ENCODE results near the gene ESRP2. TPM values are rescaled to one million over a fixed set of nuclear protein-coding genes. Genes with fewer than 3 reads are reported as not detected.

Gene ESRP2
- total RNA-seq = under 1 TPM in 1 of 2 experiments, not detected in 1; 0.86 TPM

DNA sequence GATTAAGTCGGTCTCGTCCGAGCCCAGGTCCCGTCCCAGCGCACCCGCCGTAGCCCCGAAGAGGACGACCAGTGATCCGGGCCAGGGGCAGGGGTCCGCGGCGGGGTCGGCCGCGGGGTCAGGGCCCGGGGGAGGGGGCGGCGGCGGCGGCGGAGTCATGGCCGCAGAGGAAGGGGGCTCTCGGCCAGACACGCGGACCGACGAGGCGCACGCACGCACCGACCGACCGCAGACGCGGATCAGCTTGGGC lies at the start of gene ESRP2:
Gene ESRP2, minus strand, starts transcription at position 241 of the 250 bp plus-strand sequence. Its CDS starts 82 bp downstream, at position 159.
- DNase-seq (no peak), ATAC-seq (ENCODE audit: low read depth) (no peak)
- H3K27ac Mint-ChIP-seq = peak within 1 kb of the TSS; percentile 72
- H3K27me3 Mint-ChIP-seq = no peaks in the 10 kb centered on the region
- POLR2A ChIA-PET = interaction anchor here (0.8 kb wide), 1 partner anchor 24 kb away, joined by 3 read pairs; no protein-coding TSS in a partner anchor
- peaks cover 25% of the 10 kb centered on the region for H3K4me1 Mint-ChIP-seq
- H3K36me3 Mint-ChIP-seq = no peaks in the 10 kb centered on the region
- no peaks in the 10 kb centered on the region for H3K9me3 Mint-ChIP-seq
- peak within 1 kb of the TSS; percentile 97 for H3K4me3 Mint-ChIP-seq

DNA sequence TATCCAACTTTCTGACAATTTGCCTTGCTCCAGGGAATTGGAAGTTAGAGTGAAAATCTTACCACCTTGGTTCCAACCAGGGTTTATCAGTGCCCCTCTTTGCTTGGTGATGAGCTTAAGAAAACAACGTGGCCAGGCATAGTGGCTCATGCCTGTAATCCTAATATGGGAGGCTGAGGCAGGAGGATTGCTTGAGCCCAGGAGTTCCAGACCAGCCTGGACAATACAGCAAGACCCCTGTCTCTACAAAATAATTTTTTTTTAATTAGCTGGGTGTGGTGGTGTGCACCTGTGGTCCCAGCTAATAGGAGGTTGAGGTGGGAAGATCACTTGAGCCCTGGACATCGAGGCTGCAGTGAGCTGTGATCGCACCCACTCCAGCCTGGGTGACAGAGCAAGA lies 49.8 kb upstream of the ESRP2 start:
- Mint-ChIP-seq H3K4me1 (peaks cover 78% of the 10 kb centered on the region), H3K27me3 (no peaks in the 10 kb centered on the region), H3K36me3 (peaks cover 35% of the 10 kb centered on the region), H3K9me3 (no peaks in the 10 kb centered on the region), H3K27ac (peak overlapping the region; percentile 90), H3K4me3 (peak overlapping the region; percentile 83)
- DNase-seq = no peak
- POLR2A ChIA-PET = interaction anchor here (0.7 to 10.4 kb wide), 12 partner anchors 14 to 1324 kb away, joined by 3 to 297 read pairs (median 4); partner anchors contain the start of genes CES3, PLA2G15, PRMT7 and SLC7A6
- ATAC-seq (ENCODE audit: low read depth) = no peak

DNA sequence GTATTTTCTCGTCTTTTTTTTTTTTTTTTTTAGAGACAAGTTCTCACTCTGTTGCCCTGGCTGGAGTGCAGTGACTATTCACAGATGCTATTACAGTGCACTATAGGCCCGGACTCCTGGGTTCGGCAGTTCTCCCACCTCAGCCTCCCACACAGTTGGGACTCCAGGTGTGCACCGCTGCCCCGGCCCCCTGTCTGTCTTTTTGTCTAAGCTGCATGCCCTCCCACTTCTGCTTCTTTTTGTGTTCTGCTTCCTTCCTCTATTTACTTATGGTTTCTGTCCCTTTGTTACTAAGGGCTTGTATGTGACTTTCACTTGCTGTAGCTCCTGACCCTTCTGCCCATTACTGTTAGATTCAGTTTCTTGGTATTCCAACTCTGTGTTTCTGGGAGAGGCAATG lies 48.9 kb upstream of the ESRP2 start:
- no peaks in the 10 kb centered on the region for H3K9me3 Mint-ChIP-seq
- no peaks in the 10 kb centered on the region for H3K27me3 Mint-ChIP-seq
- H3K36me3 Mint-ChIP-seq = peaks cover 38% of the 10 kb centered on the region
- H3K4me1 Mint-ChIP-seq = peaks cover 74% of the 10 kb centered on the region
- POLR2A ChIA-PET = interaction anchor here (0.7 to 10.4 kb wide), 8 partner anchors 10 to 55 kb away, joined by 3 to 297 read pairs (median 6); partner anchors contain the start of genes PLA2G15, PRMT7, SLC7A6 and SLC7A6OS
- peak overlapping the region; percentile 90 for H3K27ac Mint-ChIP-seq
- DNase-seq (no peak), ATAC-seq (ENCODE audit: low read depth) (no peak)
- peak overlapping the region; percentile 83 for H3K4me3 Mint-ChIP-seq

DNA sequence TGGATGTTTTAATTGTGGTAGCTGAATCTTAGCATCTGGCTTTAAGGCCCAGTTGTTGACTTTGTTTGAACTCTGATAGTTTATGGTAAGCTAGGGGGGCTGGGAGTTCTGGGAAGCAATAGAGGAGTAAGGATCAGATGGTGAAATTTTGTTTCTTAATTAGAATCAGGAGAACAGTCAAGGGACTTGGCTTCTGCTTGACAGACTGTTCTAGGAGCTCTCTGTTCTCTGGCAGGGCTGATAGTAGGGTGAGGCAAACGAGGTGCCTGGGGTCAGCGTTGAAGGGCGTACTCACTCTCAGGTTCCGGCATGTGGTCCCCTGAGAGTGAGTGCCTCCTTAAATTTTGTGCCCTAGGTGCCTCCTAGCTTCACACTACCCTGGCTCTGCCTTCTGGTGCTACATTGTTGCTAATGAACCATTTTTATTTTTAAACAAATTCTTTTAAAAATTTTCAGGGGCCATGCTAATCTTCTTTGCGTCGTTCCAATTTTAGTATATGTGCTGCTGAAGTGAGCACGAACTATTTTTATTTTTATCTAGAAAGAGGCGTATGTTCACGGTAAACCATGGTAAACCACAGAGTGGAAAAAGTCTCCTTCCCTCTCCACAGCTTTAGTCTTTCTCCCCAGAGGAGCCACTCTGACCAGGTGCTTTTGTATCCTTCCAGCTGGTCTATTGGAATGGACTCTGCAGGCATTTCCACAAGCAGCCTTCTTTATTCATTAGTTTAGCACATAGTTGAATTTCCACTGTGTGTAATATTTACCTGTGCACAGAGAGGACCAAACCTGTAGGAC lies 48.1 kb upstream of the ESRP2 start:
- DNase-seq = no peak
- ATAC-seq (ENCODE audit: low read depth) = peak; percentile 38
- peaks cover 44% of the 10 kb centered on the region for H3K36me3 Mint-ChIP-seq

DNA sequence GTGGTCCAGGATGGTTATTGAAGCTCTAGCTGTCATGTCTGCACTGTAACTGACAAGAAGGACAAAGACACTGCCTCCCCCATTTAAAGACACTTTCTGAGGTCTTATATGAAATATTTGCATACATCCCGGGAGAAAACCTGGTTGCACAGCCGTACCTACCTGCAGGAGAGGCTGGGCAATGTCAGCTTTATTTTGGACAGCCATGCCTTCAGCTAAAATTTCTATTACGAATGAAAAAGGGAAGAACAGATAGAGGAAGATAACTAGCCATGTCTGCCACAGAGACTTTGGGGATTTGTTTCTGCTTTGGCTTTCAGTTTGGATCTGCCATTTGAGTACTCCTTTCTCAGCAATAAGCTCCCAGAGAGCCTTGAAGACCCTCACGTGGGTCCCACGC lies 47.4 kb upstream of the ESRP2 start:
- ATAC-seq (ENCODE audit: low read depth) (no peak), DNase-seq (no peak)
- POLR2A ChIA-PET = interaction anchor here (1.0 to 10.4 kb wide), 5 partner anchors 12 to 348 kb away, joined by 3 to 297 read pairs (median 7); partner anchors contain the start of genes PRMT7, SLC7A6 and SLC7A6OS
- no peaks in the 10 kb centered on the region for H3K27me3 Mint-ChIP-seq
- peaks cover 44% of the 10 kb centered on the region for H3K36me3 Mint-ChIP-seq
- H3K9me3 Mint-ChIP-seq = no peaks in the 10 kb centered on the region
- peak overlapping the region; percentile 90 for H3K27ac Mint-ChIP-seq
- H3K4me1 Mint-ChIP-seq = peaks cover 69% of the 10 kb centered on the region
- peak overlapping the region; percentile 83 for H3K4me3 Mint-ChIP-seq

More for the DNA sequence above, 48.1 kb upstream of the ESRP2 start:
- Mint-ChIP-seq H3K9me3 (no peaks in the 10 kb centered on the region), H3K27ac (peak overlapping the region; percentile 90), H3K4me1 (peaks cover 69% of the 10 kb centered on the region), H3K4me3 (peak overlapping the region; percentile 83), H3K27me3 (no peaks in the 10 kb centered on the region)
- POLR2A ChIA-PET = interaction anchor here (0.5 to 10.4 kb wide), 9 partner anchors 11 to 902 kb away, joined by 3 to 297 read pairs (median 4); partner anchors contain the start of genes PRMT7, SLC7A6 and SLC7A6OS

DNA sequence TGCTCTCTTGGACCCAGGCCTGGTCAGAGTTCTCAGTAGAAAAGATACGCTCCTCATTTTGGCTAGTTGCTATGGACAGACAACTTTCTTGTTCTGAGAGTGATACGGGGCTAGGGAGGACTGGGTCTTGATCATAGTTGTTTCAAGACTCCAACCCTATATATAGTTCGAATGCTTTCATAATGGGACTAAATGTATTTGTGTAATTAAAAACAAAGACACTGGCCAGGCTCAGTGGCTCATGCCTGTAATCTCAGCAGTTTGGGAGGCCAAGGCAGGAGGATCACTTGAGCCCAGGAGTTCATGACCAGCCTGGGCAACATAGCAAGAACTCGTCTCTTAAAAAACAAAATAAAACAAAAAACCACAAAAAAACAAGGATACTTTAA lies 46.1 kb upstream of the ESRP2 start:
- Mint-ChIP-seq H3K27me3 (no peaks in the 10 kb centered on the region), H3K36me3 (peaks cover 34% of the 10 kb centered on the region), H3K4me1 (peaks cover 58% of the 10 kb centered on the region), H3K27ac (peak overlapping the region; percentile 82), H3K4me3 (no peak overlapping the region), H3K9me3 (no peaks in the 10 kb centered on the region)
- POLR2A ChIA-PET = interaction anchor here (1.8 kb wide), 1 partner anchor 29 kb away, joined by 7 read pairs; the partner anchor contains the start of genes PRMT7 and SLC7A6OS
- DNase-seq (no peak), ATAC-seq (ENCODE audit: low read depth) (no peak)

DNA sequence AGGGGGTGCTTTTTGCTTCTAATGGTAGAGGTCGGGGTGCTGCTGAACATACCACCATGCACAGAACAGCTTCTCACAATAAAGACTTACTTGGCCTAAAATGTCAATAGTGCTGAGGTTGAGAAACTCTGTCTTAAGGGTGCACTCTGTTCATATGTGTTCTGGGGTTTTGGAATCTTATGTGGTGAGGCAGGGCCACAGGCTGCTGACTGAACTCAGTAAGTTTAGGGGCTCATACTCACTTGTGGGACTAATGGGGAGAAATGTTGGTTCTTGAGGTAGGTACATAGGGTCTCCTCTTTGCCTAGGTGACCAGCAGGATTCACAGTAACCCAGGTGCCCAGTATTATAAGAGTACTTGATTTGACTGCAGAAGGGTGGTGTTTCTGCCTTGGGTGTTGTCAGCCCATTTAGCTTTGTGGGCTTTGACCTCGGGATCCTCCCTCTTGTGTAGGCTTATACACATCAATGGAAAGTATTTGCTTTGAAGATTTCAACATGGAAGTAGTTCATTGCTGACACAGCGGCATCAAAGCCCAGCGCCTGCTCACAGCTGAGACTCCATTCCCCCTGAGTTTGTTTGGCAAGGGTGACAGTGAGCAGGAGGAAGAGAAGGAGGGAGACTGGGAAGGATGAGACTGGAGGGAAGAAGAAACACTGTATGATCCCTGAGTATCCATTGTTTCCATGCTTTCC lies 45.6 kb upstream of the ESRP2 start:
- Mint-ChIP-seq H3K27me3 (no peaks in the 10 kb centered on the region), H3K27ac (peak overlapping the region; percentile 82), H3K4me3 (peak overlapping the region; percentile 35), H3K36me3 (peaks cover 34% of the 10 kb centered on the region), H3K9me3 (no peaks in the 10 kb centered on the region), H3K4me1 (peaks cover 55% of the 10 kb centered on the region)
- ATAC-seq (ENCODE audit: low read depth) = peak; percentile 26
- POLR2A ChIA-PET = interaction anchor here (0.6 to 1.8 kb wide), 4 partner anchors 15 to 137 kb away, joined by 3 to 7 read pairs (median 4); partner anchors contain the start of genes PRMT7 and SLC7A6OS
- no peak for DNase-seq

DNA sequence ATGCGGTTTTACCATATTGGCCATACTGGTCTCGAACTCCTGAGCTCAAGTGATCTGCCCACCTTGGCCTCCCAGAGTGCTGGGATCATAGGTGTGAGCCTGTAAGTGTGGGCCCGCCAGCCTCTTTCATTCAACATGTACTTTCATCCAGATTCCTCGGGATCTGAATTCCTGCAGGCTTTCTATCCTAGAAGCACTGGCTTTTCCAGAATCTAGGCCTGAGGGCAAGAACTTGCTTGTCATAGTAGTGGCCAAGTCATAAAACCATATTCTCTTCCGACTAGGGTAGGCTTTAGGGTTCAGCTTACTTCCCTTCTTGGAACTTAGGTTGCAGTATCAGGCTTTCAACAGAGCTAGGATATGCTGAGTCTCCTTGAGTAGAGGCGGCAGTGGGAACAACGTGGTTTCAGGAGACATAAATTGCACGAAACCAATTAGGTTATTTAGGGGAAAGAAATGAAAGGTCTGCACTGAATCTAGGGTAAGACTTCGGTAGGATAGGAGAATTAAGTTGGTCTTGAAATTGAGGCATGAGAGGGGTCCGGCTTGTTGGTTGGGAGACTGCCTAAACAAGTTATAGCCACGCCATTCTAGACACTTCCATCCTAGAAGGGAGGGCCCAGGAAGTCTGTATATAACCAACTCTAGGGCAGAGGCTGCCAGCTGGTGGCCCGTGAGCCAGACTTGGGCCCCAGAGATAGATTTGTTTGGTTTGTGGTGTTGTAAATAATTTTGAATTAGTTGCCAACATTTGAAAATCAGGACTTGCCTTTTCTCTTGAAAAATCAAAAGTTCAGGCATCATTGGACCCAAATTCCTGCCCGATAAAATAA lies 44.0 kb upstream of the ESRP2 start:
- H3K9me3 Mint-ChIP-seq = no peaks in the 10 kb centered on the region
- H3K27ac Mint-ChIP-seq = peak overlapping the region; percentile 82
- no peak for DNase-seq
- H3K4me1 Mint-ChIP-seq = peaks cover 53% of the 10 kb centered on the region
- peak overlapping the region; percentile 41 for H3K4me3 Mint-ChIP-seq
- no peak for ATAC-seq (ENCODE audit: low read depth)
- H3K36me3 Mint-ChIP-seq = peaks cover 35% of the 10 kb centered on the region
- H3K27me3 Mint-ChIP-seq = no peaks in the 10 kb centered on the region
- POLR2A ChIA-PET = interaction anchor here (1.0 to 1.8 kb wide), 6 partner anchors 8 to 31 kb away, joined by 4 to 8 read pairs (median 6); partner anchors contain the start of genes PRMT7, SLC7A6 and SLC7A6OS

DNA sequence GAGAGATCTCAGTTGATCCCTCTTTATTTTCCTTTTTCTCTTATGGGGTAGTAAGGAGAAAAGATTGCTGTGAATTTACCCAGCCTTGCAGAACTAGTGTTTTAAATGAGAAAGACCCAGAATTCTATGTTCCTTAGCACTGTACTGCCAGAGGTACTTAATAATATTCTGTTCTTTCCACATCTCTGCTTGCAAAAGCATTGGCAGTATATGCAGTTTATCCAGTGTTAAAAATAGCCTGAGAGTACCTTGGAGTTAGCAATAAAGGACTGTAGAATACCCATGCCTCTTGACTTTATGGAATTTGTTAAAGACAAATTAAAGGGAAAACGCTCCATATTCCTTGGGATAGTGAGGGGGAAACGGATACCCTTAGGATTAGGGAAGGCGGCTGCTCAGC lies 40.3 kb upstream of the ESRP2 start:
- Mint-ChIP-seq H3K27ac (peak overlapping the region; percentile 86), H3K4me3 (peak overlapping the region; percentile 67), H3K36me3 (peaks cover 43% of the 10 kb centered on the region), H3K9me3 (no peaks in the 10 kb centered on the region), H3K27me3 (no peaks in the 10 kb centered on the region), H3K4me1 (peaks cover 51% of the 10 kb centered on the region)
- DNase-seq = no peak
- POLR2A ChIA-PET = interaction anchor here (0.6 to 17.3 kb wide), 4 partner anchors 11 to 355 kb away, joined by 7 to 297 read pairs (median 12); partner anchors contain the start of genes PRMT7, SLC7A6 and SLC7A6OS
- ATAC-seq (ENCODE audit: low read depth) = no peak

DNA sequence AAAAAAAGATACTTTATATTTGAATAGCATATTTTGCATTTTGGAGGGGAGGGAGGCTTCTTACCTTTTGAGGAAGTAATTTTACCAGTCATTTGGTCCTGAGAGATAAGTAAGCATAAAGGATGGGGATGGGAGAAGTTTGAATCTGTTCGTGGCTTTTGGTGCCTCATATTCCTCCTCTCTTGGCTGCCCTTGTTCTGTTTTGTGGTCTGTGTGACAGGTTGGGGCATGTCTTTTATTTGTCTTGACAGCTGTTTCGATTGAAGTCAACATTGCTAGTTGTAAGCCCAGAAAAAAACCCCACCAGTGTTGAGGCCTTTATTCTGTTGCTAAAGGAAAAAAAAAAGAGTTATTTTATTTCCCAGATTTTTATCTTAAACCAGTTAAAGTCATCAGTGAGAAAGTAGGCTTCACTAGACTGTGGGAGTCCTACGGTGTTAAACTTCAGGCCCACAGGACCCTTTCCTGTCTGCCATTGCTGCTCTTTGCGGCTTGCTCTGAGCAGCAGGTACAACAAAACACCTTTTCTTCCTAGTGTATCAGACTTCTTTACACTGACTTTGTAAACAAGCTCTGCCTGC lies 39.8 kb upstream of the ESRP2 start:
- Mint-ChIP-seq H3K27me3 (no peaks in the 10 kb centered on the region), H3K36me3 (peaks cover 41% of the 10 kb centered on the region), H3K27ac (peak overlapping the region; percentile 86), H3K4me1 (peaks cover 50% of the 10 kb centered on the region), H3K9me3 (no peaks in the 10 kb centered on the region), H3K4me3 (peak overlapping the region; percentile 67)
- POLR2A ChIA-PET = interaction anchor here (0.6 to 17.3 kb wide), 6 partner anchors 12 to 1115 kb away, joined by 3 to 297 read pairs (median 8); partner anchors contain the start of genes PRMT7, SLC7A6 and SLC7A6OS
- DNase-seq = no peak
- ATAC-seq (ENCODE audit: low read depth) = peak; percentile 74

DNA sequence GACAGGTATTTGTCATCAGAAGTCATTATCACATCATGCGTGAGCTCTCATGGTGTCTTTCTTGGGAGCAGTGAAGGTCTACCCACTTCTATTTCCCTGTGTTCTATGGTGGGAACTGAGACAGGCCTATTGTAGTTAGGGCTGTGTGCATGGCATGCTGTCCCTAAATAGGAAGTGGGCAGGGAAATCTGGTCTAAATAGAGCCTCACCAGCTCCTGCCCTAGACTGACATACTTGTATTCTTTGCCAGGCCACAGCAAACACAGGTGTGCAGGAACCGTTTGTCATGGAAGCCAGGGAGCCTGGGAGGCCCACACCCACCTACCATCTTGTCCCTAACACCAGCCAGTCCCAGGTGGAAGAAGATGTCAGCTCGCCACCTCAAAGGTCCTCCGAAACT lies 38.5 kb upstream of the ESRP2 start:
- no peak for DNase-seq
- H3K27me3 Mint-ChIP-seq = no peaks in the 10 kb centered on the region
- no peaks in the 10 kb centered on the region for H3K9me3 Mint-ChIP-seq
- peak overlapping the region; percentile 86 for H3K27ac Mint-ChIP-seq
- peaks cover 57% of the 10 kb centered on the region for H3K4me1 Mint-ChIP-seq
- H3K4me3 Mint-ChIP-seq = peak overlapping the region; percentile 22
- POLR2A ChIA-PET = interaction anchor here (2.9 to 17.3 kb wide), 2 partner anchors 13 to 37 kb away, joined by 14 to 297 read pairs; partner anchors contain the start of genes PRMT7 and SLC7A6OS
- peaks cover 36% of the 10 kb centered on the region for H3K36me3 Mint-ChIP-seq
- no peak for ATAC-seq (ENCODE audit: low read depth)

DNA sequence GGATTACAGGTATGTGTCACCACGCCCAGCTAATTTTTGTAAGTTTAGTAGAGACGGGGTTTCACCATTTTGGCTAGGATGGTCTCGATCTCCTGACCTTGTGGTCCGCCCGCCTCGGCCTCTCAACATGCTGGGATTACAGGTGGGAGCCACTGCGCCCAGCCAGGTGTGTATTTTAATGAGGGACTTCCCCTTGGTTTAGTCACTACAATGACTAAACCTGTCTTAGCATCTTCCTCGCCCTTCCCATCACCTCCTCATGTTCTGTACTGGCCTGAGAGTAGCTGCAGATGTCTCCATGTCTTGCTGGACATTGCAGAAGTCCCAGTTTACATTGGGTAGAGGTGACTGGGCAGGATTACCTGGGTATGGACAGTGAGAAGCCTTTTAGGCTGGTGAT lies 38.0 kb upstream of the ESRP2 start:
- peak overlapping the region; percentile 86 for H3K27ac Mint-ChIP-seq
- H3K9me3 Mint-ChIP-seq = no peaks in the 10 kb centered on the region
- peak overlapping the region; percentile 1 for H3K4me3 Mint-ChIP-seq
- DNase-seq (no peak), ATAC-seq (ENCODE audit: low read depth) (no peak)
- POLR2A ChIA-PET = interaction anchor here (2.9 to 17.3 kb wide), 2 partner anchors 14 to 37 kb away, joined by 14 to 297 read pairs; partner anchors contain the start of genes PRMT7 and SLC7A6OS
- no peaks in the 10 kb centered on the region for H3K27me3 Mint-ChIP-seq
- peaks cover 38% of the 10 kb centered on the region for H3K36me3 Mint-ChIP-seq
- peaks cover 60% of the 10 kb centered on the region for H3K4me1 Mint-ChIP-seq

Data from activated naive CD8-positive, alpha-beta T cell treated with anti-CD3 and anti-CD28 coated beads, Interleukin-2, amount 10 ng/mL, durations not matched to agents 7 days and 5 days (primary cell).